H7 (cell line): ENCODE data around the gene MCM8. TPM values are rescaled to one million over a fixed set of nuclear protein-coding genes. Genes with fewer than 3 reads are reported as not detected.
"Not testable (repeated sequence)": the region's sequence is repeated elsewhere in the genome, so short reads cannot be mapped to it uniquely, and the experiment has no call there.

ENCODE experiments used
- DNase-seq: peaks from one replicate; pipeline ENCODE4 v3.0.0; 2012
- H3K27me3 ChIP-seq: 2 replicates; pipeline ENCODE4 v1.6.0; 2011; ENCODE audit warnings: mild to moderate bottlenecking, low read length; ENCODE audit not compliant: control insufficient read depth, insufficient read depth
- H3K36me3 ChIP-seq: replicated peaks from 2 replicates; pipeline ENCODE4 v1.5.1; 2011; ENCODE audit warnings: low read length; ENCODE audit not compliant: control insufficient read depth, insufficient read depth
- H3K4me3 ChIP-seq: 2 replicates; pipeline ENCODE4 v1.5.1; 2011; ENCODE audit warnings: low read depth, mild to moderate bottlenecking, control low read depth, low read length, moderate library complexity; ENCODE audit not compliant: insufficient read depth
- total RNA-seq: library from RNA; depleted of rRNA; stranded (reverse); fragments of >200 nt; shearing (Covaris generic); gene quantifications from 2 replicates; pipeline ENCODE4 v1.2.3, GENCODE V29; 2014

The MCM8 gene
- total RNA-seq, 1 experiment from 2014 or later = 26.8 TPM

DNA sequence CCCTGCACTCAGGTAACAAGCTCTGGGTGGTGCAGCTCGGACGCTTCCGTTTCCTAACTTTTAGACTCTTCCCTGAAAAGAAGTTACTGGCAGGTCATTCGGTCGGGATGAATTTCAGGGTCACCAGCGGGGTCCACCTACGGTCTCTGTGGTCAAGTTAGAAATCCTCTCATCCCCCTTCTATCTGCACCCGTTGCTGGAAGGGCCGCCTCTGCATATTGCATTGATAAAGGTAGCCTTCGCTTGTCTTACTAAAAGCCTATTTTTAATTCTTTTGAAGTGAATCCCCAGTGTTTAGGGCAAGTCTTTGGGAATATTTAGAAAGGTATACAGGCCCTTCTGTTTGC lies 56.1 kb downstream of the MCM8 start:
- Histone ChIP-seq H3K4me3 (peak overlapping the region; percentile 50), H3K36me3 (peaks cover 6% of the 10 kb centered on the region), H3K27me3 (no peaks in the 10 kb centered on the region)
- DNase-seq = no peak

DNA sequence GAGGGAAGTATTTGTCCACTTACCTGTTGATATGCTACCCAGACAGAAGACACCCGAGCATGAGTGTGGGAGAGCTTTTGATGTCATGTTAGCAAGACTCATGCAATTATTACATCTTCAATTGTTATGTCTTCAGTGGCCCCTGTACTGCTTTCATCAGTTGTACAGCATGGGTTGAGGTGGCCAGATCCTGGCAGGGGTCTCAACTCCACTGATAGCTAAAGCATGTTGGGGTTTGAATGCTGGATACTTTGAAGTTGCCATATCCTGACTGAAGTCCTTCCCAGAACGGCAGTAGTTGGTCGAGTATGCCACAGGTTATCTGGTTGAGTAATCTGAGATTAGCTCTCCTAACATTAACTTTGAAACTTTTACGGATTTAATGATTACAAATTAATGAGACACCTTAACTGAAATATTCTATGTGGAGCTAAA lies 56.7 kb downstream of the MCM8 start:
- peak; percentile 14 for DNase-seq
- Histone ChIP-seq H3K27me3 (no peaks in the 10 kb centered on the region), H3K4me3 (peak overlapping the region; percentile 50), H3K36me3 (peaks cover 6% of the 10 kb centered on the region)

DNA sequence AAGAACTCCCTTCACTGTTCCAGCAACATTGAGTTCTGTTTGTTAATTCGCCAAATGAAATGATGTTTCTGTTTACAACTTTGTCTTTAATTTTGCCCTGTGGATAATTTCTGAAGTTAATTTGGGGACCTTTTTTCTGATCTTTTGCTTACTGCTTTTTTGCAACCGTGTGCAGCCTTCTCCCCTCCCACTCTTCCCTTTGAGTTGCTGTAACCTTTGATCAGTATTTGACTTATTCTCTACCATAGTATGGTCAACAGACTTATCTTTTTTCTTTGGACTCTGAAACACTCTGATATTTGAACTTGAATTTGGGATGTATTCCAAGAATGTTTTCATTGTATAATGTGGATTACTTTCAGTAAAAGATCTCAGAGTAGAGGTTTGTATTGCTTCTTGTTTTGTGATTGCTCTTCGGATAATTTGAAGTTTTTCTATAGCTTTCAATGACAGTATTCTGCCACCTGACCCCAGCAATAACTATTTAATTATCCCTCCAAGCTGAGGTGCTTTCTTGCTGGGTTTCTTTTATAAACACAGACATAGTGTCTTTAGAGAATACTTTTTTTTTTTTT lies 57.2 kb downstream of the MCM8 start:
- peaks cover 9% of the 10 kb centered on the region for H3K36me3 ChIP-seq
- no peaks in the 10 kb centered on the region for H3K27me3 ChIP-seq
- H3K4me3 ChIP-seq = no peak overlapping the region; the same call in 1 of the 2 replicates
- DNase-seq = no peak

DNA sequence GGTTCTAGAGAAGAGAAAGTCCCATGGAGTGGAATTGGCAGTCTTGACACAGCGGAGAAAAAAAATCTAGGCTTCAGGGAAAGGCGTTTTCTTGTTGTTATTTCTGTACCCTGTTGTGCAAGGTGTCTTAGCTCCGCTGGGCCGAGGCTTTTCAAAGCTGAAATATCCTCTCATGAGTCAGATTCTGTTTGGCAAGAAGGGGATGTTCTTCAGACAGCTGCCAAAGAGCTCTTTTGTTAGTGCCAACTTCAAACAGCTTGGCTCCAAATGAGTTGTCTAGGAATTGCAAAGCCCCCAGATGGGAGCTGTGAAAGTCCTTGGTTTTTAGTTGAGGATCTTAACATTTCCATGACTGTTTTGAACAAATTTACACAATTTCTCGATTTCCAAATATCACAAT lies 57.8 kb downstream of the MCM8 start:
- Histone ChIP-seq H3K27me3 (no peaks in the 10 kb centered on the region), H3K4me3 (no peak overlapping the region), H3K36me3 (peaks cover 9% of the 10 kb centered on the region)
- DNase-seq = no peak

DNA sequence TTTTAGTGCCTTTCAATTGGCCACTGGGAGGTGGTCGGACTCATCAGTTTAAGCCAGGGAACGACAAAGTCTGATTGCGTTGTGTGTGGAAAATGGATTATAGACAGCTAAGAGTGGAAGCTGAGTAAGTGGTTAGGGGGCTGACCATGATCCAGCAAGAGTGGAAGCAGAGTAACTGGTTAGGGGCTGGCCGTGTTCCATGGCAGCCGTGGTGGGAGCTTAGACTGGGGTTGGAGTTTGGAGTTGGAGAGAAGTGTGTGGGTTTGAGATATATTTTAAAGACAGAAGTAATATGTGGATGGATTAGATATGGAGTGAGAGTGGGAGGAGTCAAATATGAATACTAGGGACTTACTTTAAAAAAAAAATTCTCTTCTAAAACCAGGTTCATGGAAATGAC lies 61.7 kb downstream of the MCM8 start:
- no peak for DNase-seq
- H3K36me3 ChIP-seq = peaks cover 12% of the 10 kb centered on the region
- no peaks in the 10 kb centered on the region for H3K27me3 ChIP-seq
- H3K4me3 ChIP-seq = no peak overlapping the region

DNA sequence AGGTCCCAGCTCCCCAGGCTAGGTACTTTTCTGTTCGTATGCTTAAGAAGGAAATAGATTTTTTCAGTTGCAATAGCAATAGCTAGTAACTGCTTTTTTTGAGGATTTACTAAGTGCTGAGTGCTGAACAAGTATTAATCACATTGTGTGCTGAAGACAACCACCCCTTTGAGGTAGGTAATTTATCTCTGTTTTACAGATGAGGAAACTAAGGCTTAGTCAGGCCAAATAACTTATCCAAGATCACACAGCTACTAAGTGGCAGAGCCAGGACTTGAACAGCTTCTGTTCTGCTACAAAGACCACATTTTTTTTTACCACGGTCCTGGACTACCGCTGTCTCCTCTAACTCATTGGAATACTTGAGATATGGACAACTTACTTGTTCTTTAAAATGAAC lies 63.6 kb downstream of the MCM8 start:
- no peak overlapping the region for H3K4me3 ChIP-seq
- H3K36me3 ChIP-seq = peaks cover 12% of the 10 kb centered on the region
- no peak for DNase-seq
- no peaks in the 10 kb centered on the region for H3K27me3 ChIP-seq

DNA sequence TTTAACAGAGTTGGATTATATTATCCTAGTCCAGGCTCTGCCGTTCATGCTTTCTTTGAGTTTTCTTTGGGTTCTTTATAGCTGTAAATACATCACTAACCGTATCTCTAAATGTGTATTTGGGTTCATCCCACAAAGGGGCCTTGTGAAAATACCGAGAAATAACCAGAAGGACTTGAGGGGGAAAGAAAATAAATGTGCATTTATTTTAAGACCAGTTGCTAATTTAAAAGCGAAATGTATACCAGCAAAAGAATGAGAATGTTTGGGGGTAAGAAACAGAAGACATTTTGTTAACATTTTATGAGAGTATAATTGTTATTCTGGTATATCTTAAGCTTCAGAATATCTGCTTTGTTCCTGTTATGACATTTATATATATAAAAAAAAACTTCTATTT lies 64.5 kb downstream of the MCM8 start:
- no peak for DNase-seq
- Histone ChIP-seq H3K27me3 (no peaks in the 10 kb centered on the region), H3K36me3 (peaks cover 11% of the 10 kb centered on the region), H3K4me3 (no peak overlapping the region)

DNA sequence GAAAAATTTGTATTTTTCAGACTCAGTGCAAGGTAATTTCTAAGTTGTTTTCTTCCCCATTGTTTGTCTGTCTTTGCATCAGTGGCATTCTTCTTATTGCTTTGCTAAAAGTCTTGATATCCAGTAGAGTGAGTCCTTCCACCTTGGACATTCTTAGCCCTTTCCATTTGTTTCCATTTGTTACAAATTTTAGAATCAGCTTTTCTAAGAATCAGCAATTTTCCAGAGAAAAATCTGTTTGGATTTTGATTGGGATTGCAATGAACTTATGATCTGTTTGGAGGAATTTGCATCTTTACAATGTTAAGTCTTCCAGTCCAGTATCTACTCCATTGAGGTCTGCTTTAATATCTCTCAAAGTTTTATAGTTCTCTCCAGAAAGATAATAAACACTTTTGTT lies 67.0 kb downstream of the MCM8 start:
- no peak for DNase-seq
- no peak overlapping the region for H3K4me3 ChIP-seq
- peaks cover 5% of the 10 kb centered on the region for H3K36me3 ChIP-seq
- H3K27me3 ChIP-seq = no peaks in the 10 kb centered on the region

DNA sequence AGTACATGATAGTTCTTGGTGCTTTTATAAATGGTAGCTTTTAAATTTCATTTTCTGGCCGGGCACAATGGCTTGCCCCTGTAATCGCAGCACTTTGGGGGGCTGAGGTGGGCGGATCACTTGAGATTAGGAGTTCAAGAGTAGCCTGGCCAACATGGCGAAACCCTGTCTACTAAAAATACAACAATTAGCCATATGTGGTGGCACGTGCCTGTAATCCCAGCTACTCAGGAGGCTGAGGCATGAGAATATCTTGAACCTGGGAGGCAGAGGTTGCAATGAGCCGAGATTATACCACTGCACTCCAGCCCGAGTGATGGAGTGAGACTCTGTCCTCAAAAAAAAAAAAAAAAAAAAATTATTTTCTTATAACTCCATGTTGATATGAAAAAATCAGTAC lies 67.4 kb downstream of the MCM8 start:
- 0 out of 2 replicates have a peak, but pooled peaks cover 3% of the 10 kb centered on the region for H3K36me3 ChIP-seq
- H3K27me3 ChIP-seq = no peaks in the 10 kb centered on the region
- no peak overlapping the region for H3K4me3 ChIP-seq
- no peak for DNase-seq

DNA sequence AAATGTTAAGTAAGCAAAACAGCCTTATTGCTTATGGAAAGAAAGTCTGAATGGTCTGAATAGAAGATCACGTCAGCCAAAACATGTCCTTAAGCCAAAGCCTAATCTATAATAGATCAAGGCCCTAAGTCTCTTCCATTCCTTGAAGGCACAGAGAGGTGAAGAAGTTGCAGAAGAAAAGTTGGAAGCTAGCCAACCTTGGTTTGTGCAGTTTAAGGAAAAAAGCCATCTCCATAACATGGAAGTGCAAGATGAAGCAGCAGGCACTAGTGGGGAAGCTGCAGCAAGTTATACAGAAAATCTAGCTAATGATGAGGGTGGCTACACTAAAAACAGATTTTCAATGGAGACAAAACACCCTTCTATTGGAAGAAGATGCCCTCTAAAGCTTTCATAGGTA lies 74.3 kb downstream of the MCM8 start:
- Histone ChIP-seq H3K36me3 (peaks cover 3% of the 10 kb centered on the region), H3K4me3 (no peak overlapping the region), H3K27me3 (no peaks in the 10 kb centered on the region)
- no peak for DNase-seq

DNA sequence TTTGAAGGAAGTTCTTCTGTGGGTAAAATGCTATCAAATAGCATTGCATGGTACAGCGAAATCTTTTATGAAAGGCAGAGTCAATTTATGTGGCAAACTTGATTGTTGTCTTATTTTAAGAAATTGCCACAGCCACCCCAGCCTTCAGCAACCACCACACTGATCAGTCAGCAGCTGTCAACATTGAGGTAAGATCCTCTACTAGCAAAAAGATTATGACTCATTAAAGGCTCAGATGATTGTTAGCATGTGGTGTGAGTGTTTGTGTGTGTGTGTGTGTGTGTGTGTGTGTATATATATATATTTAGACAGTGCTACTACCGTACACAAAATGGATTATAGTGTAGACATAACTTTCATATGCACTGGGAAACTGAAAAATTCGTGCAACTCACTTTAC lies 75.6 kb downstream of the MCM8 start:
- DNase-seq = no peak
- no peak overlapping the region for H3K4me3 ChIP-seq
- H3K27me3 ChIP-seq = no peaks in the 10 kb centered on the region
- peaks cover 3% of the 10 kb centered on the region for H3K36me3 ChIP-seq

DNA sequence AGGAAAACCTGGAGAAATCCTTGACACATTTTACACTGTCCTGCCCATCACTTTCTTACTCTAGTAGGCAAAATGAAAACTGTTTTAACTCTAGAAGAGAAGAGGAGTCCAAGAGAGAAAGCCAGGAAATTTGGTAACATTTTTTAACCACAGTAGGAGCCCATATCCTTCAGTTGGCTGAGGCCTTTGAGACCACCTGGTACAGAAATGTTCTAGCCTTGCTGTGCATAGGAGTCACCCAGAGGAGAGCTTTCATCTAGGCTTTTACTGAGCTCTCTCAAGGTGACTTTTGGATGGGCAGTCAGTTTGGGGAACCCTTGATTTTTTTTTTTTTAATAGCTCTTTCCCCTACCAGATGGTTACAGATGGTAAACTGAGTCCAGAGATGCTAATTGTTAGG lies 78.4 kb downstream of the MCM8 start:
- Histone ChIP-seq H3K36me3 (peaks cover 3% of the 10 kb centered on the region), H3K27me3 (no peaks in the 10 kb centered on the region), H3K4me3 (no peak overlapping the region)
- DNase-seq = no peak

DNA sequence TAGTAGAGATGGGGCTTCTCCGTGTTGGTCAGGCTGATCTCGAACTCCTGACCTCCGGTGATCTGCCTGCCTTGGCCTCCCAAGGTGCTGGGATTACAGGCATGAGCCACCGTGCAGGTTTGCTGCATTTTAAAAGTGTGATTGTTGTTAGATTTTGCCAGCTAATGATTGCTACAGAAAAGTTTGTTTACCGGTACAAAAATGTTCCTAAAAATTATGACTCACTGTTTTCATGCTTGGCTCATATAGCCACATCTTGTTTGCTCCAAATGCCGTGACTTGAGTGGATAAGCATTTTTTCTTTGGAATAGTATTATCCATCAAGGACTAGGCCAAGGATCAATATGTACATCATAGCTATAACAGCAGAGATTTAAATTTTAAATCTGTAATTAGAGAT lies 79.1 kb downstream of the MCM8 start:
- no peaks in the 10 kb centered on the region for H3K27me3 ChIP-seq
- no peak overlapping the region for H3K4me3 ChIP-seq
- H3K36me3 ChIP-seq = peaks cover 3% of the 10 kb centered on the region

DNA sequence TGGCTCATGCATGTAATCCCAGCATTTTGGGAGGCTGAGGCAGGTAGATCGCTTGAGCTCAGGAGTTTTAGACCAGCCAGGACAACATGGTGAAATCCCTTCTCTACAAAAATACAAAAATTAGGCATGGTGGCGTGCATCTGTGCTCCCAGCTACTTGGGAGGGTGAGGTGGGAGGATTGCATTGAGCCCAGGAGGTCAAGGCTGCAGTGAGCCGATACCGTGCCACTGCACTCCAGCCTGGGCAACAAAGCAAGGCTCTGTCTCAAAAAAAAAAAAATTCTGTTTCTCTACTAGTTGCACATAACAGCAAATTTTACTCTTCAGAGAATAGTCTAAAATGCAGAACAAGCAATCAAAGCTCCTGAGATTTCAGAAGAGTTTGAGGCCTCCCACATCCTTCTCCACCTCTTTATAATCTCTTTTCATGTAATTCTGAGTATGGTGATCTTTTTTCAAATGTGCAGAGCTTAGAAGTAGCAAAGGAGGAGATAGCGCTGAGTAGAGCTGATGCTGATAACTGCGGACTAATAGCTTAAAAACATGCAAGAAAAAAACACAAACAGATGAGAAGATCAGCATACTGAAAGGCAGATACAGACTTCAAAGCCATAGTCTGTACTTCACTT lies 80.1 kb downstream of the MCM8 start:
- Histone ChIP-seq H3K27me3 (no peaks in the 10 kb centered on the region), H3K36me3 (peaks cover 5% of the 10 kb centered on the region), H3K4me3 (no peak overlapping the region)
- no peak for DNase-seq

More for the DNA sequence above, 79.1 kb downstream of the MCM8 start:
- no peak for DNase-seq

DNA sequence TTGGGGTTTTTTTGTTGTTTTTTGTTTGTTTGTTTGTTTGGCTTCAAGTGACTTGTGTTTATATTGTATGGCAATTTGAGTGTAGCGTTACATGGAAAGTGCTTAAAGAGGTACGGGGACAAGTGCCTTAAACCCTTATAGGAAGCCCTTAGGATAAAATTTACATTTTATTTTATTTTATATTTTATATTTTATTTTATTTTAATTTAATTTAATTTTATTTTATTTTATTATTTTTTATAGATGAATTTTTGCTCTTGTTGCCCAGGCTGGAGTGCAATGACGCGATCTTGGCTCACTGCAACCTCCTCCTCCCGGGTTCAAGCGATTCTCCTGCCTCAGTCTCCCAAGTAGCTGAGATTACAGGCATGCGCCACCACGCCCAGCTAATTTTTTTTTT lies 82.5 kb downstream of the MCM8 start:
- not testable (repeated sequence) for H3K36me3 ChIP-seq, H3K4me3 ChIP-seq, H3K27me3 ChIP-seq, DNase-seq
